Endothelial cell of umbilical vein (primary cell): ENCODE measurements around the gene CCSER1. TPM values are rescaled to one million over a fixed set of nuclear protein-coding genes. Genes with fewer than 3 reads are reported as not detected.

ENCODE experiments used
- BruUV-seq: library from RNA; stranded (reverse); fragments of 400-500 nt; replicated peaks from 2 replicates; lab custom pipeline; 2021; lab: Mats Ljungman, UMichigan
- CTCF ChIA-PET: fragments of 300-600, 350-600 bp; sonication (Branson Sonifier 250); formaldehyde crosslinking; loops from one replicate; lab custom pipeline; 2021; ENCODE audit warnings: antibody characterized with exemption, inconsistent platforms; lab: Charles Lee
- POLR2A ChIA-PET: fragments of 300-600, 350-600 bp; sonication (Branson Sonifier 250); formaldehyde crosslinking; loops from one replicate; lab custom pipeline; 2021; ENCODE audit warnings: antibody characterized with exemption, inconsistent platforms; lab: Charles Lee
- DNase-seq: peaks from one replicate; pipeline ENCODE4 v3.0.0-alpha.2; 2011; ENCODE audit warnings: low read depth, low spot score
- FAIRE-seq: peaks from 2 replicates; lab custom pipeline; 2011; peaks lifted over from hg19 to GRCh38; lab: Jason Lieb, UNC
- H2AFZ ChIP-seq: 2 replicates; pipeline ENCODE4 v1.6.0; 2012; ENCODE audit warnings: low read depth, low read length, control low read depth, inconsistent platforms
- H3K27ac ChIP-seq: 2 replicates; pipeline ENCODE4 v1.5.1; 2011; ENCODE audit warnings: low read depth, mild to moderate bottlenecking, control low read depth, low read length, moderate library complexity; ENCODE audit not compliant: insufficient read depth
- H3K27me3 ChIP-seq, 2 experiments: 2 replicates each; pipeline versions ENCODE4 v1.6.0 to v1.6.1; 2011; ENCODE audit warnings: low read length in 2 of 2, mixed read lengths in 1 of 2; ENCODE audit not compliant: control insufficient read depth in 2 of 2, insufficient read depth in 2 of 2
- H3K36me3 ChIP-seq, 2 experiments: 2 replicates in 1 of 2; 3 replicates in 1 of 2; pipeline ENCODE4 v1.5.1; 2011; ENCODE audit warnings: low read length in 2 of 2, mild to moderate bottlenecking in 1 of 2, moderate library complexity in 1 of 2; ENCODE audit not compliant: control insufficient read depth in 2 of 2, insufficient read depth in 2 of 2; ENCODE audit errors: extremely low read depth in 1 of 2
- H3K4me1 ChIP-seq: 3 replicates; pipeline ENCODE4 v1.5.1; 2011; ENCODE audit warnings: mild to moderate bottlenecking, low read length; ENCODE audit not compliant: control insufficient read depth, insufficient read depth; ENCODE audit errors: extremely low read depth
- H3K4me2 ChIP-seq: 2 replicates; pipeline ENCODE4 v1.6.1; 2011; ENCODE audit warnings: low read length, control low read depth, mixed read lengths; ENCODE audit not compliant: insufficient read depth
- H3K4me3 ChIP-seq, 3 experiments: fragments of 200-600 bp in 1 of 3; sonication (generic), shearing (Covaris generic) in 1 of 3; replicated peaks in 1 of 3; 2 replicates each; pipeline ENCODE4 v1.5.1; 2011 to 2016; ENCODE audit warnings: control low read depth in 3 of 3, low read length in 3 of 3, mild to moderate bottlenecking in 2 of 3, inconsistent platforms in 1 of 3, low read depth in 1 of 3, moderate library complexity in 1 of 3; ENCODE audit not compliant: insufficient read depth in 1 of 3
- H3K79me2 ChIP-seq: 2 replicates; pipeline ENCODE4 v1.6.0; 2012; ENCODE audit warnings: low read length, inconsistent platforms; ENCODE audit not compliant: control insufficient read depth, insufficient read depth
- H3K9ac ChIP-seq: replicated peaks from 2 replicates; pipeline ENCODE3; 2011; ENCODE audit warnings: low read length, control low read depth; ENCODE audit not compliant: insufficient read depth; ENCODE audit errors: extremely low read depth
- H3K9me1 ChIP-seq: replicated peaks from 3 replicates; pipeline ENCODE4 v1.6.0; 2011; ENCODE audit warnings: mild to moderate bottlenecking, low read length; ENCODE audit not compliant: control insufficient read depth, insufficient read depth; ENCODE audit errors: extremely low read depth
- H3K9me3 ChIP-seq: replicated peaks from 2 replicates; pipeline ENCODE4 v1.5.1; 2012; ENCODE audit warnings: low read length, inconsistent platforms; ENCODE audit not compliant: control insufficient read depth, insufficient read depth
- H4K20me1 ChIP-seq: replicated peaks from 2 replicates; pipeline ENCODE3; 2011; ENCODE audit warnings: mild to moderate bottlenecking, low read length; ENCODE audit not compliant: control insufficient read depth, insufficient read depth; ENCODE audit errors: extremely low read depth
- CTCF ChIP-seq, 2 donors: IDR thresholded peaks; 1 replicate in 1 of 2; 2 replicates in 1 of 2; pipeline ENCODE4 v1.5.1; 2011; ENCODE audit warnings: low read length in 2 of 2, mild to moderate bottlenecking in 2 of 2, moderate library complexity in 2 of 2, control low read depth in 1 of 2, inconsistent platforms in 1 of 2, low read depth in 1 of 2; ENCODE audit not compliant: insufficient read depth in 1 of 2; ENCODE audit errors: extremely low read depth in 1 of 2
- EZH2 ChIP-seq: IDR thresholded peaks from 2 replicates; pipeline ENCODE4 v1.6.1; 2012; ENCODE audit warnings: borderline replicate concordance, low read depth, mild to moderate bottlenecking, moderate library complexity, low read length, inconsistent platforms; ENCODE audit not compliant: severe bottlenecking
- FOS ChIP-seq: IDR thresholded peaks from 2 replicates; pipeline ENCODE4 v1.6.1; 2011; ENCODE audit warnings: mild to moderate bottlenecking, low read length, moderate library complexity, borderline replicate concordance; ENCODE audit not compliant: insufficient read depth
- GATA2 ChIP-seq: IDR thresholded peaks from 2 replicates; pipeline ENCODE4 v1.7.0; 2011; ENCODE audit warnings: low read depth, mild to moderate bottlenecking, moderate library complexity, mixed read lengths, low read length; ENCODE audit not compliant: insufficient read length, insufficient read depth
- JUN ChIP-seq: IDR thresholded peaks from 2 replicates; pipeline ENCODE4 v1.6.1; 2011; ENCODE audit warnings: borderline replicate concordance, low read depth; ENCODE audit not compliant: insufficient read length, insufficient read depth
- MAX ChIP-seq: IDR thresholded peaks from 2 replicates; pipeline ENCODE4 v1.6.1; 2011; ENCODE audit not compliant: insufficient read depth, insufficient read length
- MYC ChIP-seq: IDR thresholded peaks from one replicate; pipeline ENCODE4 v1.6.1; 2011; ENCODE audit warnings: mild to moderate bottlenecking, low read depth, low read length
- POLR2A ChIP-seq: IDR thresholded peaks from 2 replicates; pipeline ENCODE4 v1.6.1; 2012; ENCODE audit warnings: low read depth, mild to moderate bottlenecking, control low read depth, low read length
- POLR2AphosphoS5 ChIP-seq: IDR thresholded peaks from 2 replicates; pipeline ENCODE4 v1.6.1; 2012; ENCODE audit warnings: low read depth, mild to moderate bottlenecking, control low read depth, low read length, moderate library complexity; ENCODE audit not compliant: insufficient read depth
- dilution Hi-C: fragments of 300-500 bp; cut with MboI; formaldehyde crosslinking; loops from one replicate; pipeline ENCODE4 v1.15.0; 2019; ENCODE audit warnings: low sequenced_read_pairs; ENCODE audit not compliant: extremely low pct_ligation_motif_present
- intact Hi-C: fragments of 100-400 bp; cut with micrococcal nuclease; formaldehyde crosslinking; loops from one replicate; pipeline ENCODE4 v1.10.0; 2022
- polyA plus RNA-seq, 4 experiments: library from polyadenylated mRNA; depleted of rRNA in 3 of 4; stranded (reverse) in 3 of 4; unstranded in 1 of 4; fragments of >200 nt; gene quantifications; 2 replicates each; pipeline versions ENCODE4 v1.2.1 to v1.2.3, GENCODE V29; 2011 to 2012; ENCODE audit warnings: missing spikeins in 1 of 4
- total RNA-seq: library from RNA; stranded (reverse); gene quantifications from 2 replicates; pipeline ENCODE4 v1.2.3, GENCODE V29; 2021

CCSER1 gene
- total and polyA plus RNA-seq, 2 donors (not counting 3 experiments of a cell fraction or from before 2014, with no cell fraction given) = 0.11 to 1.8 TPM

- no peaks in the 10 kb centered on the region for H3K27me3 ChIP-seq
- H3K9ac ChIP-seq = no peak overlapping the region
- intact Hi-C loops (no loop called here), dilution Hi-C loops (no loop called here)
- ChIA-PET POLR2A (interaction anchor here (0.6 kb wide), 1 partner anchor 94 kb away, joined by 3 read pairs; no protein-coding TSS in a partner anchor), CTCF (no interaction called here)
- BruUV-seq = no TSS peak
- DNase-seq (no peak), FAIRE-seq (no peak)
- no peaks in the 10 kb centered on the region for H3K79me2 ChIP-seq
- no peak overlapping the region for H3K4me2 ChIP-seq
- no peaks in the 10 kb centered on the region for H4K20me1 ChIP-seq
- H2AFZ ChIP-seq = no peak overlapping the region
- H3K9me1 ChIP-seq = no peaks in the 10 kb centered on the region
- no peaks in the 10 kb centered on the region for H3K4me1 ChIP-seq
- TF ChIP-seq GATA2 (no peak), CTCF (IDR thresholded peaks at IDR 0.05; ENCODE audit: extremely low read depth in 1 of 2, insufficient read depth in 1 of 2, low read depth in 1 of 2, low read length in 2 of 2) (no peak), POLR2A (no peak), EZH2 (no peak), JUN (no peak), MYC (no peak), MAX (no peak), POLR2AphosphoS5 (no peak), FOS (no peak)
- H3K4me3 ChIP-seq = no peak overlapping the region
- no peaks in the 10 kb centered on the region for H3K36me3 ChIP-seq
- no peak overlapping the region for H3K27ac ChIP-seq
- no peaks in the 10 kb centered on the region for H3K9me3 ChIP-seq
Measured at GRCh38 chr4:91220315-91220714, 1093.1 kb downstream of the CCSER1 start.
